Measurements from ENCODE around the gene C19orf33.
A peak's percentile ranks its signal among the peaks of the same experiment; 100 is the strongest.
"Not testable (repeated sequence)": the region's sequence is repeated elsewhere in the genome, so short reads cannot be mapped to it uniquely, and the experiment has no call there.

The C19orf33 gene

DNA sequence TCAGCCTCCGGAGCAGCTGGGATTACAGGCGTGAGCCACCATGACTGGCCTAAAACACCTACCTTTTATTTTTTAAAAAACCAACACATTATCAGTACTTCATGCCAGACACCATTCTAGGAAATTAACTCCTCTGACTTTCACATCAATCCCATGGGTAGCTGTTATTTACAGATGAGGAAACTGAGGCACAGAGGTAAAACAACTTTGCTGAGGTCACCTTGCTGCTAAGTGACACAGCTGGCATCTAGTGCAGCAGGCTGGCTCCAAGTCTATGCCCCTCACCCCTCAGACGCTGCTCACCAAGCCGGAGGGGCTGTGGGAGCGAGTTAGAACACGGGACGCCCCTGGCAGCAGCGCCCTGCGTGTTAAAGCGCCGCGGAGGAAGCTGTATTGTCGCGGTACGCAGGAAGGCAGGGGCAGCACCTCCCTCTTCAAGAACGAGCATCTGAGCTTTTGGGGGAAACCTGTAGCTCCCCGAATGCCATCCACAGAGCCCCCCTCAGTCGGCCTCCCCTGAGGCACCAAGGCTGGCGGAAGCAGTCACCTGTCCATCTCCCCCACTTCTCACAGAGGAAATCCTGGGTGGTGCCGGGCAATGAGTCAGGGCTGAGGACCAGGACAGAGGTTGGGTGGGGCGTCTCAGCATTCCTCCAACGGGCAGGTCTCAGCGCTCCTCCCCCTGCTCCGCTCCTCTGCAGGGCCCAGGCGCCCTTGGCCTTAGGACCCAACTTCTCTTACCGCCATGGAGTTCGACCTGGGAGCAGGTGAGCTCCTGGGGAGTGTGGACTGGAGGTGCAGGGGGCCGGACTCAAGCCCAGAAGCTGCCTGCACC lies at the start of gene C19orf33:
Gene C19orf33 (plus strand): TSS at position 735 of the 835 bp plus-strand sequence. CDS start 11 bp downstream, at position 746.
- no peak for TF ChIP-seq JUND (IDR thresholded peaks at IDR 0.05; ENCODE audit: low read depth)
- peak; percentile 59 to 84 for DNase-seq (ENCODE audit: low read depth in 1 of 2, low spot score in 1 of 2)
- in situ Hi-C loops (cut with HindIII; ENCODE audit: low pct_unique_long_range_greater_than_20kb, low sequenced_read_pairs) = no loop called here

DNA sequence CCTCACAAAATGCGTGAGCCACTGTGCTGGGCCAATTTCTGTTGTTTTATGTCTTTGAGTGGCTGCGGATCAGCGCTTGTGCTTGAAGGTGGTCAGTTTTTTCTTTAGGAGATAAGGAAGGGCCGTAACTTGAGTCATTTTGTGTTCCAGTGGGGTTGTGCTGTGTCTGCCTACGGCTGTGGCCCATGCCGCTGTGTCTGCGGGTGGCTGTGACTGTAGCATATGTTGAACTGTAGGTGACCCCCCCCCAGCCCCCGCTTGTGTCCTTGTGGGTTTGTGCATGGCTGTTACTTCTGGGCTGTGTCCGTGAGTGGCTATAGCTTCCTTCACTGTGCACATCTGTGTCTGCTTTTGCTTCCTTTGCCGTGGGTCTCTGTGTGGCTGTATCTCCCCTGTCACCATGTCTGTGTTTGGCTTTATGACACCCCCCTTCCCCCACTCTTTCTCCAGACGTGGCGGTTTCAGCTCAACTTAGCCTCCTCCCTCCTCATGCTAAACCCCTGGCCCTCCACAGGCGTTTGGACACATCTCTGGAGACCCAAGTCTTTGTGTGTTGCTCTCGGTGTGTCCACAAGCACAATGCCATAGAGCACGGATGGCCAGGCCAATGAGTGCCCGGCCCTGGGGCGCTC lies 48.6 kb upstream of the C19orf33 start:
- no peak for DNase-seq (ENCODE audit: low read depth in 1 of 2, low spot score in 1 of 2)
- TF ChIP-seq JUND (IDR thresholded peaks at IDR 0.05; ENCODE audit: low read depth) = no peak
- in situ Hi-C loops (cut with HindIII; ENCODE audit: low pct_unique_long_range_greater_than_20kb, low sequenced_read_pairs) = no loop called here

DNA sequence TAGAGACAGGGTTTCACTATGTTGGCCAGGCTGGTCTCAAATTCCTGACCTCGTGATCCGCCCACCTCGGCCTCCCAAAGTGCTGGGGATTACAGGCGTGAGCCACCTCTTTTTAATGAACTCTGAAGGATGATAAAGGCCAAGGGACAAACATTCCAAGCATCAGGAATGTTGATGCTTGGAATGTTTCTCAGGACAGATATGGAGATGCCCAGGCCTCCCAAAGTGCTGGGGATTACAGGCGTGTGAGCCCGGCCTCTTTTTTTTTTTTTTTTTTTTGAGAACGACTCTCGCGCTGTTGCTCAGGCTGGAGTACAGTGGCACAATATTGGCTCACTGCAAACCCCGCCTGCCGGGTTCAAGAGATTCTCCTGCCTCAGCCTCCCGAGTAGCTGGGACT lies 42.1 kb upstream of the C19orf33 start:
- DNase-seq (ENCODE audit: low read depth in 1 of 2, low spot score in 1 of 2); in situ Hi-C loops (cut with HindIII; ENCODE audit: low pct_unique_long_range_greater_than_20kb, low sequenced_read_pairs): not testable (repeated sequence)

DNA sequence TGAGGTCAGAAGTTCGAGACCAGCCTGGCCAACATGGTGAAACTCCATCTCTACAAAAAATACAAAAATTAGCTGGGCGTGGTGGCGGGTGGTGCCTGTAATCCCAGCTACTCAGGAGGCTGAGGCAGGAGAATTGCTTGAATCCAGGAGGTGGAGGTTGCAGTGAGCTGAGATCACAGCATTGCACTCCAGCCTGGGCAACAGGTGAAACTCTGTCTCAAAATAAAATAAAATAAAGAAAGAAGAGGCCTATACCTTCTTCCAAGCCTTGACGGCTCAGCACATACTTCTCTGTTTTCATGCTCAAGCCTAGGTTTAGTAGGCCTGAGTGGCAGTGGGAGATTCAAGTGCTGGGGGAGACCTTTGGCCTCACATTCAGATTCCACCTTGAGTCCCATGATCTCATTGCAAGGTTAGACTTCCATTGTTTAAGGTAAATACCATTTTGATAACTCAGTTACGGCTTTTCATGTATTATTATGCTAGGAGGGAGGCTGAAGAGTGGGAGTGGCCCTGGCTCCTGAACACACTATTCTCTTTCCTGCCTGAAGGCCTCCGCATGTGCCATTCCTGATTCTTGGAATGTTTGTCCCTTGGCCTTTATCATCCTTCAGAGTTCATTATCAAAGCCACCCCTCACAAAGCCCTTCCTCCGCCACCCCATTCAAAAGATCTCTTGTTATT lies 41.3 kb upstream of the C19orf33 start:
- no peak for DNase-seq (ENCODE audit: low read depth in 1 of 2, low spot score in 1 of 2)
- in situ Hi-C loops (cut with HindIII; ENCODE audit: low pct_unique_long_range_greater_than_20kb, low sequenced_read_pairs) = no loop called here
- TF ChIP-seq JUND (IDR thresholded peaks at IDR 0.05; ENCODE audit: low read depth) = no peak

DNA sequence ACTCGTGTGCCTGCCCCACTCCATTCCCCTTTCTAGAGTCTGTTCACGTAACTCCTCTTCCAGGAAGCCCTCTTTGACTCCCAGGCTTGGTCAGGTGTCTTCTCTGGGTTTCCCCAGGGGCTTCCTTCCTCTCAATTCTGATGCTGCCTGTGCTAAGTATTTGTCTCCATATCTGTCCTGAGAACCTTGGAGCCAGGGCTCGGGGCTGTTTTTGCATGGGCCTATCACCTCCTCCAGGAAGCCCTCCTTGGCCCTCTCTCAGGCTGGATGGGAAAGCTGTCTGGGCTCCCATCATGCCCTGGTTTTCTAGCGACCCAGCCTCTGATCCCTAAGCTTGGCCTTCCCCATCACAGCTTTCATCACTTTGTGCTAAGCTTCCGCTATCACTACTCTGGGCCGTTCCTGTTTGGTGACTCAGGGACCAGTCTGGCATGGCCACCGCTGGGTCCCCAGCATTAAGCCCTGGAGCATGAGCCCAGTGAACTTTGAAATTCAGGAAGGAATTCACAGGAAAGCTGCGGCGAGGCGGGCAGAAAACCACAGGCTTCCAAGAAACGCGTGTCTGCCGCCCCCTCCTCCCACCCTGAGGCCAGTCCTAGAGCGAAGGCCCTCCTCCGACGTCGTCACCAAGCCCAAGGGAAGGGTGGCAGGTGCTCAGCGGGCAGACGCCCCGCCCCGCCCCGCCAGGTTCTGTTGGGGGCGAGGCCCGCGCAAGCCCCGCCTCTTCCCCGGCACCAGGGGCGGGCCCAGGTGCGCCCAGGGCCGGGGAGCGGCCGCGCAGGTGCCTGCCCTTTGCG lies 40.2 kb upstream of the C19orf33 start:
- no peak for TF ChIP-seq JUND (IDR thresholded peaks at IDR 0.05; ENCODE audit: low read depth)
- peak; percentile 80 to 96 for DNase-seq (ENCODE audit: low read depth in 1 of 2, low spot score in 1 of 2)
- in situ Hi-C loops (cut with HindIII; ENCODE audit: low pct_unique_long_range_greater_than_20kb, low sequenced_read_pairs) = no loop called here

DNA sequence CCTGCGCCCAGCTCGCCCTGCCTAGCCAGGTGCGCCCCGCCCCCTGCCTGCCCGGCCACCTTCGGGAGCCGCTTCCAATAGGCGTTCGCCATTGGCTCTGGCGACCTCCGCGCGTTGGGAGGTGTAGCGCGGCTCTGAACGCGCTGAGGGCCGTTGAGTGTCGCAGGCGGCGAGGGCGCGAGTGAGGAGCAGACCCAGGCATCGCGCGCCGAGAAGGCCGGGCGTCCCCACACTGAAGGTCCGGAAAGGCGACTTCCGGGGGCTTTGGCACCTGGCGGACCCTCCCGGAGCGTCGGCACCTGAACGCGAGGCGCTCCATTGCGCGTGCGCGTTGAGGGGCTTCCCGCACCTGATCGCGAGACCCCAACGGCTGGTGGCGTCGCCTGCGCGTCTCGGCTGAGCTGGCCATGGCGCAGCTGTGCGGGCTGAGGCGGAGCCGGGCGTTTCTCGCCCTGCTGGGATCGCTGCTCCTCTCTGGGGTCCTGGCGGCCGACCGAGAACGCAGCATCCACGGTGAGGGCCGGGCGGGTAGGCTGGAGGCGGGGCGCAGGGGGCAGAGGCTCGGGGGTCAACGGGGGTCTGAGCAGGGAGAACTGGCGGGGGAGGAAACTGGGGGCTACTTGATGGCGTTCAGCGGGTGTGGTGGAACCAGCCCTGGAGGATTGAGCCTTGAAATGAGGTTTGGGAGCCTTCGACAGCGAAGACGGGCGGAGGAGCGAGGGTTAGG lies 39.4 kb upstream of the C19orf33 start, which contains the start of gene SPINT2:
Gene SPINT2 (plus strand): TSS at position 88 of the 727 bp plus-strand sequence. CDS start 320 bp downstream, at position 408.
- no peak for DNase-seq (ENCODE audit: low read depth in 1 of 2, low spot score in 1 of 2)
- in situ Hi-C loops (cut with HindIII; ENCODE audit: low pct_unique_long_range_greater_than_20kb, low sequenced_read_pairs) = no loop called here
- no peak for TF ChIP-seq JUND (IDR thresholded peaks at IDR 0.05; ENCODE audit: low read depth)

DNA sequence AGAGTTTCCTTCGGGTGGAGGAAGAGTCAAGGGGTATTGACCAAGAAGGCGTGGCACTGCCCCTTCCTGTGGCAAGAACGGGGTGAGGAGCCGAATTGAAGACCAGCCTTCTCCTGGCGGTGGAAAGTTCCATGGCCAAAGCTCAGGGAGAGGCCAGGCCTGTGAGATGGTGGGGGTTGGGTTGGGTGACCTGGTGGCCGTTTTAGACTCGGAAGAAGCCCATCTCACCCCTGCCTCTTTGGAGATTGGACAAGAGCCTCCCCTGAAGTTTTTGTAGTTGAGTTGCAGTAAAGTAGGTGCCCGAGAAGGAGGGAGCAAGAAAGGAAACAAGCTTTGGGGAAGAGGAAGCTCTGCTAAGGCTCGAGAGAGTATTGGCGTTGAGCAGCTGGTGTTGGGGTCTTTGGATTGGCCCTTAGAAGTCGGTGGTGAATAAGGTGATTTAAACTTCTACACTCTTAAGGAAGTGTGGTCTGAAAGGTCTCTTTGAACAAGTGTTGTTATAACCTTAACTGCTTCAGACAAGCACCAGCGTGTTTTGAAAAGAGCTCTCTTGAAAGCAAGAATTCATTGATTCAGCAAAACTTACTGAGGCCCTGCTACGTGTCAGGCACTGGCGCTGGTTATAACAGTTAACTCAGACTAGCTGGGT lies 38.7 kb upstream of the C19orf33 start:
- TF ChIP-seq JUND (IDR thresholded peaks at IDR 0.05; ENCODE audit: low read depth) = no peak
- peak; percentile 30 to 76 for DNase-seq (ENCODE audit: low read depth in 1 of 2, low spot score in 1 of 2)
- in situ Hi-C loops (cut with HindIII; ENCODE audit: low pct_unique_long_range_greater_than_20kb, low sequenced_read_pairs) = no loop called here

DNA sequence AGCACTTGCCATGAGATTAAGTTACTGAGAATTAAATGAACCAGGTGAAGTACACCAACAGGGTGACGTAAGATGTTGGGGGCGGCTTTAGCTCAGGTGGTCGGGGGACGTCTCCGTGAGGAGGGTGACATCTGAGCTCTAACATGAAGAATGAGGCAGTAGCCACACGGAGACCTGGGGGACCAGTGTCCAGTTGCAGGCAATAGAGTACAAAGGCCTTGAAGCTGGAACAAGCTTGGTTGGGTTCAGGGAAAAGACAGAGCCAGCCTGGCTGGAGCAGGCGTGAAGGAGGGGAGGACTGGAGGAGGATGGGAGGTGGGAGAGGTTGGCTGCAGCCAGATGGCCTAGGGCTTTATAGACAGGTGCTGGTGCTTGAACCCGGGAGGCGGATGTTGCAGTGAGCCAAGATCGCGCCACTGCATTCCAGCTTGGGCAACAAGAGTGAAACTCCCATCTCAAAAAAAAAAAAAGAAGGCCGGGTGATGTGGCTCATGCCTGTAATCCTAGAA lies 38.1 kb upstream of the C19orf33 start:
- TF ChIP-seq JUND (IDR thresholded peaks at IDR 0.05; ENCODE audit: low read depth) = no peak
- in situ Hi-C loops (cut with HindIII; ENCODE audit: low pct_unique_long_range_greater_than_20kb, low sequenced_read_pairs) = no loop called here
- peak in 1 of 2 experiments; percentile 87 for DNase-seq (ENCODE audit: low read depth in 1 of 2, low spot score in 1 of 2)

DNA sequence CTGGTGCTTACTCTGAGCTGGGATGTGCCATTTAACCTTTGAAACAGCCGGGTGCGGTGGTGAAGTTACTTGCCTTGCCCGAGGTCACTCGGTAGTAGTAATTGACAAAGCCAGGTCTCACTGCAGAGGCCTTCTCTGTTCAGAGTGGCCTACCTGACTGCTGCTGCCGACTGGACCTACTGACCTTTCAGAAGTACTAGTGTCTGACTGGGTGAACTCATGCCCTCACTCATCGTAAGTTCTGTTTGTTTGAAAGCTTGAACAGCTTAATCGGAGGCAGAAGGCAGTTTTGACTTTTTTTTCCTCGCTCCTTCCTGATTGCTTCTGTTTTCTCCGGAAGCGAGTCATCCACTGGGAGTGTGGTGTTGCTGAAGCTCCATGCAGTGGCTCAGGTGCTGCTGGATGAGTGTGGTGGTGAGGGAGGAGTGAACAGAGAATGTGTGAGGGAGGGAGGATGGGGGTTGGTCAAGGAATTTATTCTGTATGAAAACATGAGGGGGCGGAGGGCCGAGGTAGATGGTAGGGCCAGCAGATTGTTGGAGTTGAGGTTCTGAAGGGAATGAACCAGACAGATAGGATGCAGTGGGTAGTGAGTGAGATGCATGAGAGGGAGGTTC lies 37.0 kb upstream of the C19orf33 start:
- in situ Hi-C loops (cut with HindIII; ENCODE audit: low pct_unique_long_range_greater_than_20kb, low sequenced_read_pairs) = no loop called here
- peak in 1 of 2 experiments; percentile 41 for DNase-seq (ENCODE audit: low read depth in 1 of 2, low spot score in 1 of 2)
- no peak for TF ChIP-seq JUND (IDR thresholded peaks at IDR 0.05; ENCODE audit: low read depth)

DNA sequence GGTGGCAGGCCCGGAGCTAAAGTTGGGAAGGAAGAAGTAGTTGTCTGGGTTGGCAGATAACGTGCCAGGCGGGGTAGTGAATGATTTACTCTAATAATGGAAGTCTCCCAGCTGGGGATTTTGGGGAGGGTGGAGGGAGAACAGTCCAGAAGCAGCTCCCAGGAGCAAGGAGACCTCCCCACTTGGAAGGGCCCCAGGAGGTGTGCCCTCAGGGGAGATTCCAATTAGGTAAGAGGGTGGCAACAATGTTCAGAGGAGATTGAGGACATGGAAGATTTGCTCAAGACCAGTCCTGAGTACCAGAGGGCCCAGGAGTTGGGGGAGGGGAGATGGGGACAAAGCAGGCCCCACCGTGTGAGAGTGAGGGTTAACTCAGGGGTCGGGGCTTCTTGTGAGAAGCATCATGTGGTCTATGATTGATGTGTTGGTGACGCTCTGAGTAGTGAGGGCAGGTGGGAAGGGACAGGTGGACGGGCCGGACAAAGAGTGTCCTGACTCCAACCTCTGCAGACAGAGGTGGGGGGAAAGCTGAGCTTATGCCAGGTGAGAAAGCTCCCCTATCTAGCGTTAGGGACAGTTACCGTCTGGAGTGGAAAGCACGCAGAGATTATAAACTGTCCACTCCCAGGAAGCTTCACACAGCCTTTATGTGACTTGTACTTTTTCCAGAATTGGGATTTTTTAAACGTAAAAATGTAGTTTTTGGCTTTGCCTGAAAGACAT lies 36.1 kb upstream of the C19orf33 start:
- in situ Hi-C loops (cut with HindIII; ENCODE audit: low pct_unique_long_range_greater_than_20kb, low sequenced_read_pairs) = no loop called here
- no peak for TF ChIP-seq JUND (IDR thresholded peaks at IDR 0.05; ENCODE audit: low read depth)
- peak in 1 of 2 experiments; percentile 63 for DNase-seq (ENCODE audit: low read depth in 1 of 2, low spot score in 1 of 2)

All from T47D (cell line).